GM23338 (cell line): Measurements from ENCODE around the gene TMEM63C.

Experiments used
- CTCF ChIP-seq, 2 experiments: fragments of 200-600 bp in 1 of 2; sonication (generic) in 1 of 2; conservative IDR thresholded peaks; 2 replicates each; pipeline versions ENCODE4 v1.5.1 to v1.6.1; 2016 to 2017; ENCODE audit warnings: antibody characterized with exemption in 2 of 2, low read depth in 2 of 2, mild to moderate bottlenecking in 2 of 2, moderate library complexity in 1 of 2
- EZH2 ChIP-seq: fragments of 200-600 bp; sonication (generic); IDR thresholded peaks from one replicate; pipeline ENCODE4 v1.8.0; 2017; ENCODE audit warnings: antibody characterized with exemption, mild to moderate bottlenecking, low read depth; ENCODE audit not compliant: unreplicated experiment
- EZH2phosphoT487 ChIP-seq: fragments of 200-600 bp; sonication (generic); IDR thresholded peaks from one replicate; pipeline ENCODE4 v1.8.1; 2018; ENCODE audit warnings: antibody characterized with exemption; ENCODE audit not compliant: unreplicated experiment
- JUNB ChIP-seq: IDR thresholded peaks from one replicate; pipeline ENCODE4 v1.6.1; 2016; ENCODE audit warnings: antibody characterized with exemption; ENCODE audit not compliant: unreplicated experiment
- POLR2AphosphoS5 ChIP-seq: IDR thresholded peaks from 2 replicates; pipeline ENCODE4 v1.6.1; 2016; ENCODE audit warnings: antibody characterized with exemption, low read depth
- REST ChIP-seq: IDR thresholded peaks from one replicate; pipeline ENCODE4 v1.6.1; 2018; ENCODE audit warnings: antibody characterized with exemption; ENCODE audit not compliant: unreplicated experiment
- TF ChIP-seq, protein P1 (sequence below): IDR thresholded peaks from 2 replicates; pipeline ENCODE4 v1.6.1; 2016; ENCODE audit warnings: antibody characterized with exemption

DNA sequence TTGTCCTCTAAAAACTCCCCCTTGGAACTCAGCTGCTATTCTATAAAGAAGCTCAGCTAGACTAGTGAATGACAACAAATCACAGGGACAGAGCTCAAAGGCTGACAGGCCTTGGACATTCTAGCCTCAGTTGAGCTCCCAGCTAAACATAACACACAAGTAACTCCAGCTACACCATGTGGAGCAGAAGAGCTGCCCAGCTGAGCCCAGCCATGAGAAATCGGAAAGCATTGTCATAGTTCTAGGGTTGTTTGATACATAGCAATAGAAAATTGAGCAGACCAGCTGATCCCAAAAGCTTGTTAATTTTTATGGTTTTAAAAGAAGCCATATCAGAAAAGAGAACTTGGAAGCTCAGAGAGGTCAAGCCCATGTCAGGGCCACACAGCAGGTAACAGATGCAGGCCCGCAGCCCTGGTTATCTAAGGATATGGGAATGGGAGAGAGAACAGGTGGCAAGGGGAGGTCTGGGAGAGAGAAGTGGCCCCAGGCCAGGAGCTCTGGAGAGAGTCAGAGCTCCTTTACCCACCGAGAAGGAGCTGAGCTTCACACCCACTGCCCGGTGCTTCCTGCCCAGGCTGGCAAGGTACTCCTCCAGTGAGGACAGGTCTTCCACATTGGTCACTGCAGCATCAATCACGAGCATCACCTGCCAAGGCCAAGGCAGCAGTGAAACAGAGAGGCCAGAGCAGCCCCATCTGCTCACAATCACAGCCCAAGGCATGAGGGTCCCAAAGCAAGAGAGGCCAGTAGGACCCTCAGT lies 86.5 kb downstream of the TMEM63C start:
- TF ChIP-seq EZH2: no peak
- TF ChIP-seq CTCF (conservative IDR thresholded peaks at IDR 0.05; ENCODE audit: low read depth in 2 of 2): no peak
- TF ChIP-seq REST: no peak
- TF ChIP-seq EZH2phosphoT487: no peak
- TF ChIP-seq POLR2AphosphoS5: no peak
- no peak for TF ChIP-seq JUNB
- TF ChIP-seq, protein P1, sequence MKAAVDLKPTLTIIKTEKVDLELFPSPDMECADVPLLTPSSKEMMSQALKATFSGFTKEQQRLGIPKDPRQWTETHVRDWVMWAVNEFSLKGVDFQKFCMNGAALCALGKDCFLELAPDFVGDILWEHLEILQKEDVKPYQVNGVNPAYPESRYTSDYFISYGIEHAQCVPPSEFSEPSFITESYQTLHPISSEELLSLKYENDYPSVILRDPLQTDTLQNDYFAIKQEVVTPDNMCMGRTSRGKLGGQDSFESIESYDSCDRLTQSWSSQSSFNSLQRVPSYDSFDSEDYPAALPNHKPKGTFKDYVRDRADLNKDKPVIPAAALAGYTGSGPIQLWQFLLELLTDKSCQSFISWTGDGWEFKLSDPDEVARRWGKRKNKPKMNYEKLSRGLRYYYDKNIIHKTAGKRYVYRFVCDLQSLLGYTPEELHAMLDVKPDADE: no peak
